Stomach (tissue), 19 donors: ENCODE data around the gene STK36. TPM values are rescaled to one million over a fixed set of nuclear protein-coding genes. Genes with fewer than 3 reads are reported as not detected.

ENCODE experiments used
- DNase-seq, 2 donors: peaks; one replicate each; pipeline versions ENCODE4 v3.0.0 to v3.0.0-alpha.2; 2013 to 2019
- H3K27ac ChIP-seq, 5 donors: fragments of 200-600 bp in 4 of 5; sonication (generic) in 4 of 5; one replicate each; pipeline ENCODE4 v1.5.1; 2013 to 2019; ENCODE audit warnings: mild to moderate bottlenecking in 1 of 5, moderate library complexity in 1 of 5
- H3K27me3 ChIP-seq, 3 donors: fragments of 200-600 bp; sonication (generic); one replicate each; pipeline ENCODE4 v1.5.1; 2017 to 2019; ENCODE audit warnings: mixed run types in 1 of 3
- H3K36me3 ChIP-seq, 4 donors: fragments of 200-600 bp; sonication (generic); 1 replicate in 3 of 4; 2 replicates in 1 of 4; pipeline ENCODE4 v1.5.1; 2016 to 2019
- H3K4me1 ChIP-seq, 4 donors: fragments of 200-600 bp; sonication (generic); one replicate each; pipeline ENCODE4 v1.5.1; 2016 to 2019
- H3K4me3 ChIP-seq, 4 donors: fragments of 200-600 bp; sonication (generic) in 3 of 4; one replicate each; pipeline ENCODE4 v1.5.1; 2016 to 2019; ENCODE audit warnings: mild to moderate bottlenecking in 1 of 4
- H3K9me3 ChIP-seq, 4 donors: fragments of 200-600 bp; sonication (generic); one replicate each; pipeline ENCODE4 v1.5.1; 2016 to 2019
- EP300 ChIP-seq: sonication (generic); formaldehyde crosslinking; IDR thresholded peaks from one replicate; pipeline ENCODE4 v1.6.1; 2017; ENCODE audit warnings: antibody characterized with exemption
- POLR2A ChIP-seq, 4 donors: fragments of 450-650 bp; IDR thresholded peaks; one replicate each; pipeline ENCODE4 v1.6.1; 2016; ENCODE audit warnings: antibody characterized with exemption in 4 of 4, control low read depth in 2 of 4, mild to moderate bottlenecking in 1 of 4, moderate library complexity in 1 of 4
- POLR2AphosphoS5 ChIP-seq, 3 donors: sonication (generic); formaldehyde crosslinking; IDR thresholded peaks; one replicate each; pipeline ENCODE4 v1.6.1; 2016; ENCODE audit warnings: antibody characterized with exemption in 3 of 3
- WGBS, 5 donors: extraction: QIAGEN DNeasy Blood & Tissue Kit in 3 of 5; methylation state at CpG; one replicate each; pipeline versions ENCODE4 v1.1.5 to v1.1.7; 2013 to 2018; 5-methylcytosine and 5-hydroxymethylcytosine counted together
- intact Hi-C: fragments of 100-400 bp; cut with DNase I; formaldehyde crosslinking; loops from one replicate; pipeline ENCODE4 v1.15.1; 2023; ENCODE audit warnings: low total_unique reads
- long read RNA-seq, 10 donors: transcript quantifications; one replicate each; lab custom pipeline, GENCODE V29; 2026
- polyA plus RNA-seq, 3 donors: library from polyadenylated mRNA; stranded (reverse); fragments of 200-250 nt; gene quantifications; one replicate each; pipeline ENCODE4 v1.2.3, GENCODE V29; 2013
- total RNA-seq, 5 donors: library from RNA; depleted of rRNA; stranded (reverse); fragments of >200 nt; gene quantifications; one replicate each; pipeline versions ENCODE4 v1.1.0 to v1.2.3, GENCODE V29; 2014 to 2016
- TF ChIP-seq, protein P1 (sequence below), 7 experiments: fragments of 450-650 bp in 4 of 7; fragments of 200-600 bp in 3 of 7; sonication (generic) in 3 of 7; IDR thresholded peaks; one replicate each; pipeline ENCODE4 v1.5.1; 2016 to 2019; ENCODE audit warnings: antibody characterized with exemption in 7 of 7, control low read depth in 2 of 7, mild to moderate bottlenecking in 1 of 7
- donor health status: healthy with polysubstance abuse.
- donor health status: Bipolar disorder and iron deficiency.
- donor health status: healthy.

STK36 gene, protein sequence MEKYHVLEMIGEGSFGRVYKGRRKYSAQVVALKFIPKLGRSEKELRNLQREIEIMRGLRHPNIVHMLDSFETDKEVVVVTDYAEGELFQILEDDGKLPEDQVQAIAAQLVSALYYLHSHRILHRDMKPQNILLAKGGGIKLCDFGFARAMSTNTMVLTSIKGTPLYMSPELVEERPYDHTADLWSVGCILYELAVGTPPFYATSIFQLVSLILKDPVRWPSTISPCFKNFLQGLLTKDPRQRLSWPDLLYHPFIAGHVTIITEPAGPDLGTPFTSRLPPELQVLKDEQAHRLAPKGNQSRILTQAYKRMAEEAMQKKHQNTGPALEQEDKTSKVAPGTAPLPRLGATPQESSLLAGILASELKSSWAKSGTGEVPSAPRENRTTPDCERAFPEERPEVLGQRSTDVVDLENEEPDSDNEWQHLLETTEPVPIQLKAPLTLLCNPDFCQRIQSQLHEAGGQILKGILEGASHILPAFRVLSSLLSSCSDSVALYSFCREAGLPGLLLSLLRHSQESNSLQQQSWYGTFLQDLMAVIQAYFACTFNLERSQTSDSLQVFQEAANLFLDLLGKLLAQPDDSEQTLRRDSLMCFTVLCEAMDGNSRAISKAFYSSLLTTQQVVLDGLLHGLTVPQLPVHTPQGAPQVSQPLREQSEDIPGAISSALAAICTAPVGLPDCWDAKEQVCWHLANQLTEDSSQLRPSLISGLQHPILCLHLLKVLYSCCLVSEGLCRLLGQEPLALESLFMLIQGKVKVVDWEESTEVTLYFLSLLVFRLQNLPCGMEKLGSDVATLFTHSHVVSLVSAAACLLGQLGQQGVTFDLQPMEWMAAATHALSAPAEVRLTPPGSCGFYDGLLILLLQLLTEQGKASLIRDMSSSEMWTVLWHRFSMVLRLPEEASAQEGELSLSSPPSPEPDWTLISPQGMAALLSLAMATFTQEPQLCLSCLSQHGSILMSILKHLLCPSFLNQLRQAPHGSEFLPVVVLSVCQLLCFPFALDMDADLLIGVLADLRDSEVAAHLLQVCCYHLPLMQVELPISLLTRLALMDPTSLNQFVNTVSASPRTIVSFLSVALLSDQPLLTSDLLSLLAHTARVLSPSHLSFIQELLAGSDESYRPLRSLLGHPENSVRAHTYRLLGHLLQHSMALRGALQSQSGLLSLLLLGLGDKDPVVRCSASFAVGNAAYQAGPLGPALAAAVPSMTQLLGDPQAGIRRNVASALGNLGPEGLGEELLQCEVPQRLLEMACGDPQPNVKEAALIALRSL (N-terminal part only)
- total RNA-seq (100 to 1,000 TPM in 1 of 5 donors, 10 to 100 TPM in 4; 25.2 to 253 (median 33.3) TPM), polyA plus RNA-seq (10 to 100 TPM in 1 of 3 donors, 1 to 10 TPM in 2; 3.8 to 23.3 (median 8.5) TPM)
- long read RNA-seq, donor 1, partial matches to known transcripts: 7 of 7 reads
- long read RNA-seq, donor 1, other reads (novel, unspliced or antisense): 0 of 7 reads
- long read RNA-seq, donor 2: 0 reads
- long read RNA-seq, donor 3: 0 reads
- long read RNA-seq, donor 4: 0 reads
- long read RNA-seq, donor 5: 0 reads
- long read RNA-seq, donor 6: 0 reads
- long read RNA-seq, donor 7, partial matches to known transcripts: 0 of 1 reads
- long read RNA-seq, donor 7, other reads (novel, unspliced or antisense): 0 of 1 reads
- long read RNA-seq, donor 8, partial matches to known transcripts: 6 of 6 reads
- long read RNA-seq, donor 8, other reads (novel, unspliced or antisense): 0 of 6 reads
- long read RNA-seq, donor 9: 0 reads
- long read RNA-seq, donor 10: 0 reads

DNA sequence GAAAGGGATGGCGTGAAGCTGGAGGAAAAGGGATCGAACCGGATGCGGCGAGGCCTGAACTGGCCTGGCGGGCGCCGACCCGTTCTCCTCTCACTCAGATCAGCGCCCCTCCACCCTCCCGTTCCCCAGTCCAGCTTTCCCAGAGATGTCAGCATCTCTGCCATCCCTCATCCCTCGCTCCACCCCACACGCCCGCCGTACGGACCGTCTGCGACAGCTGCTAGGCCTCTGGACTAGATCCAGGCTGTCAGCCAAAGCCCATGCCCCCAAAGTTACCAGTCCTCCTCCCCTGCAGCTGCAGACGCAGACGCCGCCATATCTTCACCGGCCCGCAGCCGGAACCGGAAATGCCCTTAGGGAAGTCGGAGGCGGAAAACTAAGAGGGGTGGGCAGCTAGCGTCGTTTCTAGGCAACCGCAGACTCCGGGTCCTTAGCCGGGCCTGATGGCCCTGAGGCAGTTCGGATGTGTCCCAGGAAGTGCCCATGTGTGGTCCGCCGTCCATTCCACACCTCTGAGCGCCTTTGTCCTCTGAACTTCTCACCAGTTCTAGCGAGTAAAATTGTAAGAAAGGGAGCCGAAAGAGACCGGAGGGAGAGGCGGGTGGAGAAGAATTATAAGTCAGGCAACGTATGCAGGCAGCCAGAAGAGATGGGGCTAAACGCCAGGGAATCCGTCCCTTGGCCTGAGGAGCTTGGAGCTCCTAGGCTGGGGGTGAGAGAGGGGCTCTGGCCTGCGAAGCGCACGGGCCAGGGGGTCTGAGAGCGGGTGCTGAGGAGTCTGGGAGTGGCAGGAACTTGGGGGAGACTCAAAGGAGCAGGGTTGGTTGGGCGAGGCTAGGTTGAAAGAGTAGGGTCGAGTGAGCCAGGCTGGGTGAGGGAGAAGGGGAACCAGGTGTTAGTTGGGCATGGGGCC, at the start of gene STK36, which contains the start of gene RNF25:
Gene STK36 (plus strand): TSS at position 433 of the 913 bp plus-strand sequence. CDS start 744 bp downstream, outside the sequence.
Gene RNF25 (minus strand): TSS at position 349 of the 913 bp plus-strand sequence. CDS start 32 bp downstream, at position 317.
- peak; percentile 84 to 96 for DNase-seq
- intact Hi-C loops: no loop called here
- Histone ChIP-seq H3K27ac (peak within 1 kb of the TSS; percentile 64 to 83 (median 78)), H3K27me3 (no peaks in the 10 kb centered on the region), H3K4me3 (peak within 1 kb of the TSS; percentile 74 to 92 (median 86)), H3K4me1 (peaks cover 12 to 21% (median 18%) of the 10 kb centered on the region in 4 donors), H3K9me3 (no peaks in the 10 kb centered on the region), H3K36me3 (peaks cover 15 to 48% (median 37%) of the 10 kb centered on the region in 4 donors)
- 0 to 1% (median 0%) methylated on average over 36 to 49 of the region's 49 CpGs for WGBS, 5 donors
- TF ChIP-seq POLR2AphosphoS5 (IDR thresholded peaks at IDR 0.05) (peak; percentile 52 to 94 (median 76)), POLR2A (IDR thresholded peaks at IDR 0.05) (peak in 1 of 4 donors; percentile 14)
- TF ChIP-seq, protein P1, sequence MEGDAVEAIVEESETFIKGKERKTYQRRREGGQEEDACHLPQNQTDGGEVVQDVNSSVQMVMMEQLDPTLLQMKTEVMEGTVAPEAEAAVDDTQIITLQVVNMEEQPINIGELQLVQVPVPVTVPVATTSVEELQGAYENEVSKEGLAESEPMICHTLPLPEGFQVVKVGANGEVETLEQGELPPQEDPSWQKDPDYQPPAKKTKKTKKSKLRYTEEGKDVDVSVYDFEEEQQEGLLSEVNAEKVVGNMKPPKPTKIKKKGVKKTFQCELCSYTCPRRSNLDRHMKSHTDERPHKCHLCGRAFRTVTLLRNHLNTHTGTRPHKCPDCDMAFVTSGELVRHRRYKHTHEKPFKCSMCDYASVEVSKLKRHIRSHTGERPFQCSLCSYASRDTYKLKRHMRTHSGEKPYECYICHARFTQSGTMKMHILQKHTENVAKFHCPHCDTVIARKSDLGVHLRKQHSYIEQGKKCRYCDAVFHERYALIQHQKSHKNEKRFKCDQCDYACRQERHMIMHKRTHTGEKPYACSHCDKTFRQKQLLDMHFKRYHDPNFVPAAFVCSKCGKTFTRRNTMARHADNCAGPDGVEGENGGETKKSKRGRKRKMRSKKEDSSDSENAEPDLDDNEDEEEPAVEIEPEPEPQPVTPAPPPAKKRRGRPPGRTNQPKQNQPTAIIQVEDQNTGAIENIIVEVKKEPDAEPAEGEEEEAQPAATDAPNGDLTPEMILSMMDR (IDR thresholded peaks at IDR 0.05): no peak

DNA sequence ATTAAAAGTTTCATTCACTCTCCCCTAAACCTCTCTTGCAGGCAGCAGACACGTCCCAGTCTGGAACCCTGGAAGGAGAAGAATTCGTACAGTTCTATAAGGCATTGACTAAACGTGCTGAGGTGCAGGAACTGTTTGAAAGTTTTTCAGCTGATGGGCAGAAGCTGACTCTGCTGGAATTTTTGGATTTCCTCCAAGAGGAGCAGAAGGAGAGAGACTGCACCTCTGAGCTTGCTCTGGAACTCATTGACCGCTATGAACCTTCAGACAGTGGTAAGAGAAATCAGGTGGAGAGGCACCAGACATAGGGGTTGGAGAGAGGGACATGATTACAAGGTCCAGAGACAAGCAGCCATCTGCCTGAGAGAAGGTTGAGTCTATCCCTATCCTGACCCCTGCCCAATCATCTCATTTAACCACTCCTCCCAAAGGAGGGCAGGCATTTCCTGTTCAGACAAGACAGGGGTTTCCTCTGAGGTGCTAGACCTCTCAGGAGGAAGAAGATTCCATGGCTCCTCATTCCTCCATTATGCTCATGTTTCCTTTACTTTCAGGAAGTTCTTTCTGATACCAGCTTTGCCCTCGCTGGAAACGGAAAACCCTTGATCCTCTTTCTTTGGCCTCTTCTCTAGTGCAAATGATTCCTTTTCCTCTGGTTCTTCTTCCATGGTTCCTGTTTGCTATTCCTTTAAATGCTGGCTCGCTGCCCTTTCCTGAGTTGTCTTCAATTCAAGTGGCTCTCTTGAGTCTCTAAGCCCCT, 49.1 kb upstream of the STK36 start:
- no peaks in the 10 kb centered on the region for H3K9me3 ChIP-seq
- no peak for DNase-seq
- TF ChIP-seq POLR2AphosphoS5 (IDR thresholded peaks at IDR 0.05) (no peak), EP300 (no peak), POLR2A (IDR thresholded peaks at IDR 0.05) (no peak)
- TF ChIP-seq, protein P1 (IDR thresholded peaks at IDR 0.05): no peak
- no peak overlapping the region for H3K4me3 ChIP-seq
- WGBS, 5 donors: 53 to 66% (median 64%) methylated on average over 7 of the region's 7 CpGs
- H3K36me3 ChIP-seq: peaks cover 0 to 19% (median 0%) of the 10 kb centered on the region in 4 donors
- intact Hi-C loops: no loop called here
- no peaks in the 10 kb centered on the region for H3K27me3 ChIP-seq
- H3K4me1 ChIP-seq: peaks cover 0 to 10% (median 0%) of the 10 kb centered on the region in 4 donors
- no peak overlapping the region for H3K27ac ChIP-seq

- Histone ChIP-seq H3K36me3 (peaks cover 0 to 23% (median 0%) of the 10 kb centered on the region in 4 donors), H3K4me1 (peaks cover 0 to 10% (median 0%) of the 10 kb centered on the region in 4 donors), H3K9me3 (no peaks in the 10 kb centered on the region), H3K27ac (no peak overlapping the region), H3K27me3 (no peaks in the 10 kb centered on the region), H3K4me3 (no peak overlapping the region)
- intact Hi-C loops: no loop called here
- no peak for DNase-seq
- WGBS, 5 donors: 66 to 78% (median 70%) methylated on average over 3 of the region's 3 CpGs
- TF ChIP-seq POLR2AphosphoS5 (IDR thresholded peaks at IDR 0.05): no peak
- TF ChIP-seq, protein P1 (IDR thresholded peaks at IDR 0.05): no peak
- TF ChIP-seq POLR2A (IDR thresholded peaks at IDR 0.05): no peak
- TF ChIP-seq EP300: no peak
These were observed 48.5 kb upstream of the STK36 start for GRCh38 chr2:218623366-218623705.
